LNCaP clone FGC (cell line): ENCODE results near the gene ZNF688.

ENCODE experiments used
- DNase-seq: peaks from one replicate; pipeline ENCODE4 v3.0.0-alpha.2; 2011; ENCODE audit warnings: low read depth
- H3K4me3 ChIP-seq: 2 replicates; pipeline ENCODE4 v1.5.1; 2011; ENCODE audit warnings: mild to moderate bottlenecking, low read depth, low read length, control low read depth
- CTCF ChIP-seq: IDR thresholded peaks from 2 replicates; pipeline ENCODE4 v1.5.1; 2012; ENCODE audit warnings: mild to moderate bottlenecking; ENCODE audit not compliant: control insufficient read depth, insufficient read depth; ENCODE audit errors: extremely low read depth

The ZNF688 gene

GRCh38 chr16:30556125-30556473 lies 15.4 kb downstream of the ZNF688 start:
- TF ChIP-seq CTCF: no peak
- peak; percentile 70 for DNase-seq

GRCh38 chr16:30555315-30556124 lies 16.0 kb downstream of the ZNF688 start:
- no peak overlapping the region for H3K4me3 ChIP-seq
- no peak for DNase-seq
- TF ChIP-seq CTCF: no peak

More at GRCh38 chr16:30556125-30556473, 15.4 kb downstream of the ZNF688 start:
- H3K4me3 ChIP-seq: no peak overlapping the region

- no peak overlapping the region for H3K4me3 ChIP-seq
- TF ChIP-seq CTCF: no peak
- DNase-seq: no peak
Measured at GRCh38 chr16:30554557-30555314, 16.8 kb downstream of the ZNF688 start.

- DNase-seq: no peak
- no peak overlapping the region for H3K4me3 ChIP-seq
- no peak for TF ChIP-seq CTCF
Measured at GRCh38 chr16:30553393-30553899, 18.1 kb downstream of the ZNF688 start.

- TF ChIP-seq CTCF: no peak
- no peak for DNase-seq
Measured at GRCh38 chr16:30552956-30553355, 18.6 kb downstream of the ZNF688 start.

GRCh38 chr16:30551781-30552180 lies 19.7 kb downstream of the ZNF688 start:
- no peak for TF ChIP-seq CTCF
- H3K4me3 ChIP-seq: no peak overlapping the region
- no peak for DNase-seq

More at GRCh38 chr16:30552956-30553355, 18.6 kb downstream of the ZNF688 start:
- no peak overlapping the region for H3K4me3 ChIP-seq
